Spleen (tissue), 3 donors: Measurements from ENCODE around the gene CMSS1.

ENCODE experiments used
- POLR2A ChIP-seq, 3 donors: fragments of 450-650 bp; IDR thresholded peaks; one replicate each; pipeline ENCODE4 v1.5.1; 2017; ENCODE audit warnings: antibody characterized with exemption in 3 of 3, mild to moderate bottlenecking in 1 of 3
- POLR2AphosphoS5 ChIP-seq, 3 donors: sonication (generic); formaldehyde crosslinking; IDR thresholded peaks; one replicate each; pipeline ENCODE4 v1.5.1; 2017; ENCODE audit warnings: antibody characterized with exemption in 3 of 3

GRCh38 chr3:99856437-99857220, 39.0 kb downstream of the CMSS1 start:
- TF ChIP-seq POLR2A (IDR thresholded peaks at IDR 0.05) (no peak), POLR2AphosphoS5 (IDR thresholded peaks at IDR 0.05) (no peak)
